Activated T-cell treated with anti-CD3 and anti-CD28 coated beads for 4 hours (primary cell): Measurements from ENCODE around the gene LMX1B.

ENCODE experiments used
- DNase-seq: peaks from one replicate; pipeline ENCODE4 v3.0.0-alpha.2; 2020

The LMX1B gene

GRCh38 chr9:126682113-126682810 lies 68.5 kb downstream of the LMX1B start:
- no peak for DNase-seq

- DNase-seq: no peak
Observed at GRCh38 chr9:126682928-126683697, 69.4 kb downstream of the LMX1B start.

- DNase-seq: no peak
Observed at GRCh38 chr9:126683698-126684044, 69.9 kb downstream of the LMX1B start.

GRCh38 chr9:126684345-126684744 lies 70.6 kb downstream of the LMX1B start:
- DNase-seq: no peak

GRCh38 chr9:126684965-126685465 lies 71.3 kb downstream of the LMX1B start:
- DNase-seq: no peak

GRCh38 chr9:126687930-126688461 lies 74.3 kb downstream of the LMX1B start:
- DNase-seq: no peak

GRCh38 chr9:126688617-126689016 lies 74.9 kb downstream of the LMX1B start:
- DNase-seq: no peak

- no peak for DNase-seq
Observed at GRCh38 chr9:126689027-126689825, 75.5 kb downstream of the LMX1B start.

- DNase-seq: peak; percentile 44
Observed at GRCh38 chr9:126690431-126691051, 76.8 kb downstream of the LMX1B start.

GRCh38 chr9:126692041-126692758 lies 78.5 kb downstream of the LMX1B start:
- DNase-seq: no peak

GRCh38 chr9:126692759-126693427 lies 79.2 kb downstream of the LMX1B start:
- no peak for DNase-seq

GRCh38 chr9:126693428-126693944 lies 79.8 kb downstream of the LMX1B start:
- DNase-seq: no peak

GRCh38 chr9:126694206-126695081 lies 80.7 kb downstream of the LMX1B start:
- DNase-seq: no peak

GRCh38 chr9:126695186-126695585 lies 81.5 kb downstream of the LMX1B start:
- no peak for DNase-seq

- no peak for DNase-seq
Observed at GRCh38 chr9:126695701-126696400, 82.1 kb downstream of the LMX1B start.

GRCh38 chr9:126696401-126697145 lies 82.8 kb downstream of the LMX1B start:
- DNase-seq: no peak

- DNase-seq: no peak
Observed at GRCh38 chr9:126697330-126697729, 83.6 kb downstream of the LMX1B start.

GRCh38 chr9:126698251-126698650 lies 84.5 kb downstream of the LMX1B start:
- no peak for DNase-seq

- no peak for DNase-seq
Observed at GRCh38 chr9:126698756-126699155, 85.0 kb downstream of the LMX1B start.
